Stimulated activated CD8-positive, alpha-beta memory T cell treated with anti-CD3 and anti-CD28 coated beads, Interleukin-12 subunit alpha, Interleukin-12 subunit beta, amount 100 ng/mL, for 1 hour (primary cell): ENCODE results near the gene RFX4.

ENCODE experiments used
- DNase-seq: peaks from one replicate; pipeline ENCODE4 v3.0.0-alpha.2; 2020; ENCODE audit warnings: low read depth

The RFX4 gene

GRCh38 chr12:106647793-106648514 is 65.2 kb downstream of the RFX4 start:
- DNase-seq, result no peak

GRCh38 chr12:106648736-106649135 is 65.9 kb downstream of the RFX4 start:
- DNase-seq, result no peak

- no peak for DNase-seq
These were observed 68.7 kb downstream of the RFX4 start for GRCh38 chr12:106651552-106651951.

- no peak for DNase-seq
These were observed 69.8 kb downstream of the RFX4 start for GRCh38 chr12:106652510-106653015.

- no peak for DNase-seq
These were observed 72.8 kb downstream of the RFX4 start for GRCh38 chr12:106655577-106655976.

GRCh38 chr12:106657488-106657887 is 74.7 kb downstream of the RFX4 start:
- no peak for DNase-seq

GRCh38 chr12:106663385-106663784 is 80.6 kb downstream of the RFX4 start:
- no peak for DNase-seq

GRCh38 chr12:106669216-106669615 is 86.4 kb downstream of the RFX4 start:
- DNase-seq, result no peak

- no peak for DNase-seq
These were observed 87.3 kb downstream of the RFX4 start for GRCh38 chr12:106670131-106670530.

- no peak for DNase-seq
These were observed 89.0 kb downstream of the RFX4 start for GRCh38 chr12:106671840-106672239.

GRCh38 chr12:106672314-106673025 is 89.7 kb downstream of the RFX4 start:
- no peak for DNase-seq

GRCh38 chr12:106673141-106673540 is 90.3 kb downstream of the RFX4 start:
- no peak for DNase-seq

GRCh38 chr12:106675651-106676435 is 93.0 kb downstream of the RFX4 start:
- no peak for DNase-seq

GRCh38 chr12:106679574-106679973 is 96.8 kb downstream of the RFX4 start:
- no peak for DNase-seq

- DNase-seq, result no peak
These were observed 97.5 kb downstream of the RFX4 start for GRCh38 chr12:106680280-106680679.

GRCh38 chr12:106681210-106681609 is 98.4 kb downstream of the RFX4 start:
- no peak for DNase-seq

GRCh38 chr12:106682594-106683234 is 99.9 kb downstream of the RFX4 start:
- no peak for DNase-seq

- no peak for DNase-seq
These were observed 101.7 kb downstream of the RFX4 start for GRCh38 chr12:106684497-106684896.

GRCh38 chr12:106685381-106685780 is 102.6 kb downstream of the RFX4 start:
- no peak for DNase-seq

- DNase-seq, result no peak
These were observed 104.9 kb downstream of the RFX4 start for GRCh38 chr12:106687672-106688071.

GRCh38 chr12:106690569-106691305 is 107.9 kb downstream of the RFX4 start:
- DNase-seq, result no peak
